Measurements from ENCODE around the gene SLC36A3. TPM values are rescaled to one million over a fixed set of nuclear protein-coding genes. Genes with fewer than 3 reads are reported as not detected.

SLC36A3 gene
- total RNA-seq, 1 experiment from 2014 or later: not detected

GRCh38 chr5:151338734-151339133 is 35.2 kb upstream of the SLC36A3 start:
- ChIA-PET CTCF (no interaction called here), POLR2A (no interaction called here)
- H3K9me3 Mint-ChIP-seq: no peaks in the 10 kb centered on the region
- no peak for DNase-seq (ENCODE audit: low spot score)
- no peak overlapping the region for H3K4me3 Mint-ChIP-seq
- ATAC-seq: no peak
- TF ChIP-seq EMX1 (CRISPR knock-in tag; IDR thresholded peaks at IDR 0.05): no peak
- no peak for TF ChIP-seq MYBL2 (CRISPR knock-in tag; IDR thresholded peaks at IDR 0.05)
- no peak for TF ChIP-seq PREB (CRISPR knock-in tag; IDR thresholded peaks at IDR 0.05; ENCODE audit: borderline replicate concordance)
- TF ChIP-seq ZNF512 (CRISPR knock-in tag; IDR thresholded peaks at IDR 0.05; ENCODE audit: borderline replicate concordance): no peak
- no peak for TF ChIP-seq USF1 (CRISPR knock-in tag; IDR thresholded peaks at IDR 0.05)
- TF ChIP-seq HMGA2 (CRISPR knock-in tag; IDR thresholded peaks at IDR 0.05): no peak
- no peak for TF ChIP-seq TP53 (CRISPR knock-in tag; IDR thresholded peaks at IDR 0.05)
- TF ChIP-seq ZNF532 (CRISPR knock-in tag; IDR thresholded peaks at IDR 0.05; ENCODE audit: borderline replicate concordance): no peak
- no peak for TF ChIP-seq ZNF121 (CRISPR knock-in tag; IDR thresholded peaks at IDR 0.05)
- TF ChIP-seq ATF3 (CRISPR knock-in tag; conservative IDR thresholded peaks at IDR 0.05): no peak
- no peak for TF ChIP-seq ZNF281 (CRISPR knock-in tag; IDR thresholded peaks at IDR 0.05)
- no peak for TF ChIP-seq ZMAT4 (CRISPR knock-in tag; IDR thresholded peaks at IDR 0.05)
- no peak for TF ChIP-seq USF2 (CRISPR knock-in tag; IDR thresholded peaks at IDR 0.05)
- no peak for TF ChIP-seq CREM (CRISPR knock-in tag; IDR thresholded peaks at IDR 0.05)
- H3K27me3 Mint-ChIP-seq (ENCODE audit: low read depth): peaks cover 13% of the 10 kb centered on the region
- no peak overlapping the region for H3K27ac Mint-ChIP-seq
- H3K36me3 Mint-ChIP-seq: no peaks in the 10 kb centered on the region
- H3K4me1 Mint-ChIP-seq: no peaks in the 10 kb centered on the region

Measured in WTC11 (cell line).